Medulla oblongata (tissue), 1 donor: ENCODE measurements around the gene DZIP3.

Experiments used
- DNase-seq: peaks from one replicate; pipeline ENCODE4 v3.0.0-alpha.2; 2015; ENCODE audit errors: extremely low spot score

Gene DZIP3

GRCh38 chr3:108589081-108589997, at the start of gene DZIP3, which contains the start of gene CIP2A:
TSS of gene DZIP3 (plus strand) at chr3:108589722. CDS start at chr3:108605407, 15,685 bp downstream.
TSS of gene CIP2A (minus strand) at chr3:108589438. CDS start at chr3:108589375, 63 bp downstream.
- peak; percentile 89 for DNase-seq

- no peak for DNase-seq
Observed at GRCh38 chr3:108546247-108546646, 43.3 kb upstream of the DZIP3 start.

GRCh38 chr3:108546692-108547091, 42.8 kb upstream of the DZIP3 start:
- no peak for DNase-seq

GRCh38 chr3:108548304-108548703, 41.2 kb upstream of the DZIP3 start:
- no peak for DNase-seq

- no peak for DNase-seq
Observed at GRCh38 chr3:108548886-108549285, 40.6 kb upstream of the DZIP3 start.

- DNase-seq = peak; percentile 74
Observed at GRCh38 chr3:108552267-108553159, 37.0 kb upstream of the DZIP3 start.

- DNase-seq = no peak
Observed at GRCh38 chr3:108554229-108554628, 35.3 kb upstream of the DZIP3 start.

- DNase-seq = no peak
Observed at GRCh38 chr3:108554913-108555571, 34.5 kb upstream of the DZIP3 start.

- no peak for DNase-seq
Observed at GRCh38 chr3:108555966-108556581, 33.4 kb upstream of the DZIP3 start.

- no peak for DNase-seq
Observed at GRCh38 chr3:108562565-108562964, 27.0 kb upstream of the DZIP3 start.

- DNase-seq = no peak
Observed at GRCh38 chr3:108564564-108564963, 25.0 kb upstream of the DZIP3 start.

GRCh38 chr3:108565506-108565905, 24.0 kb upstream of the DZIP3 start:
- no peak for DNase-seq

- DNase-seq = no peak
Observed at GRCh38 chr3:108566599-108566998, 22.9 kb upstream of the DZIP3 start.

- no peak for DNase-seq
Observed at GRCh38 chr3:108569336-108569735, 20.2 kb upstream of the DZIP3 start.

GRCh38 chr3:108578064-108578463, 11.5 kb upstream of the DZIP3 start:
- DNase-seq = no peak

- no peak for DNase-seq
Observed at GRCh38 chr3:108588601-108589000, 921 bp upstream of the DZIP3 start.

- no peak for DNase-seq
Observed at GRCh38 chr3:108589998-108590323, 439 bp downstream of the DZIP3 start.

- DNase-seq = peak; percentile 18
Observed at GRCh38 chr3:108590460-108590859, 938 bp downstream of the DZIP3 start.

GRCh38 chr3:108595321-108595720, 5.8 kb downstream of the DZIP3 start:
- DNase-seq = no peak

- DNase-seq = no peak
Observed at GRCh38 chr3:108598375-108598774, 8.9 kb downstream of the DZIP3 start.

- no peak for DNase-seq
Observed at GRCh38 chr3:108599677-108600409, 10.3 kb downstream of the DZIP3 start.
